Activated CD4-positive, alpha-beta T cell treated with anti-CD3 and anti-CD28 coated beads, Interleukin-2, amount 10 ng/mL, durations not matched to agents 7 days and 5 days (primary cell): ENCODE data around the gene INHBB. TPM values are rescaled to one million over a fixed set of nuclear protein-coding genes. Genes with fewer than 3 reads are reported as not detected.
"Not testable (repeated sequence)": the region's sequence is repeated elsewhere in the genome, so short reads cannot be mapped to it uniquely, and the experiment has no call there.

Experiments
- CTCF ChIA-PET: fragments of 350-600 bp; sonication (Branson Sonifier 250); formaldehyde crosslinking; loops from one replicate; lab custom pipeline; 2021; ENCODE audit warnings: antibody characterized with exemption; lab: Charles Lee
- POLR2A ChIA-PET: fragments of 350-600 bp; sonication (Branson Sonifier 250); formaldehyde crosslinking; loops from one replicate; lab custom pipeline; 2021; ENCODE audit warnings: antibody characterized with exemption; lab: Charles Lee
- DNase-seq: peaks from one replicate; pipeline ENCODE4 v3.0.0-alpha.2; 2020
- H3K27ac Mint-ChIP-seq: one replicate; pipeline ENCODE4 v1.8.0; 2021; ENCODE audit warnings: mild to moderate bottlenecking, moderate library complexity, mixed read lengths
- H3K27me3 Mint-ChIP-seq: one replicate; pipeline ENCODE4 v1.8.0; 2021; ENCODE audit warnings: mixed read lengths
- H3K36me3 Mint-ChIP-seq: one replicate; pipeline ENCODE4 v1.8.0; 2021; ENCODE audit warnings: low read depth, mixed read lengths
- H3K4me1 Mint-ChIP-seq: one replicate; pipeline ENCODE4 v1.8.0; 2021; ENCODE audit warnings: mixed read lengths
- H3K4me3 Mint-ChIP-seq: one replicate; pipeline ENCODE4 v1.8.0; 2021; ENCODE audit warnings: mild to moderate bottlenecking, moderate library complexity, mixed read lengths
- H3K9me3 Mint-ChIP-seq: one replicate; pipeline ENCODE4 v1.8.0; 2021; ENCODE audit warnings: mixed read lengths
- total RNA-seq, 2 experiments: library from RNA; stranded (reverse); gene quantifications; one replicate each; pipeline ENCODE4 v1.2.3, GENCODE V29; 2021

Gene INHBB
- total RNA-seq, 2 experiments from 2014 or later: not detected

- Mint-ChIP-seq H3K4me3 (no peak overlapping the region), H3K4me1 (no peaks in the 10 kb centered on the region), H3K36me3 (no peaks in the 10 kb centered on the region), H3K27me3 (peaks cover 2% of the 10 kb centered on the region), H3K9me3 (no peaks in the 10 kb centered on the region), H3K27ac (no peak overlapping the region)
- no peak for DNase-seq
- POLR2A ChIA-PET: interaction anchor here (0.7 kb wide), 1 partner anchor 624 kb away, joined by 3 read pairs; the partner anchor contains the start of gene PTPN4
- CTCF ChIA-PET: no interaction called here
Measured at GRCh38 chr2:120383191-120383590, 37.3 kb downstream of the INHBB start.

GRCh38 chr2:120383631-120384340, 37.9 kb downstream of the INHBB start:
- DNase-seq: no peak
- CTCF ChIA-PET: no interaction called here
- no peaks in the 10 kb centered on the region for H3K9me3 Mint-ChIP-seq
- no peak overlapping the region for H3K4me3 Mint-ChIP-seq
- no peaks in the 10 kb centered on the region for H3K4me1 Mint-ChIP-seq
- no peak overlapping the region for H3K27ac Mint-ChIP-seq
- no peaks in the 10 kb centered on the region for H3K36me3 Mint-ChIP-seq
- peaks cover 2% of the 10 kb centered on the region for H3K27me3 Mint-ChIP-seq
- POLR2A ChIA-PET: interaction anchor here (0.7 kb wide), 1 partner anchor 624 kb away, joined by 3 read pairs; the partner anchor contains the start of gene PTPN4

- POLR2A ChIA-PET: no interaction called here
- no peaks in the 10 kb centered on the region for H3K9me3 Mint-ChIP-seq
- no peak for DNase-seq
- H3K36me3 Mint-ChIP-seq: no peaks in the 10 kb centered on the region
- no peak overlapping the region for H3K27ac Mint-ChIP-seq
- no peaks in the 10 kb centered on the region for H3K4me1 Mint-ChIP-seq
- H3K27me3 Mint-ChIP-seq: peaks cover 2% of the 10 kb centered on the region
- CTCF ChIA-PET: no interaction called here
- H3K4me3 Mint-ChIP-seq: no peak overlapping the region
Measured at GRCh38 chr2:120384486-120385354, 38.8 kb downstream of the INHBB start.

- Mint-ChIP-seq H3K27me3 (peaks cover 2% of the 10 kb centered on the region), H3K9me3 (no peaks in the 10 kb centered on the region), H3K27ac (no peak overlapping the region), H3K4me1 (no peaks in the 10 kb centered on the region), H3K4me3 (no peak overlapping the region), H3K36me3 (no peaks in the 10 kb centered on the region)
- no peak for DNase-seq
- ChIA-PET POLR2A (no interaction called here), CTCF (interaction anchor here (0.6 kb wide), 1 partner anchor 15 kb away, joined by 3 read pairs; no protein-coding TSS in a partner anchor)
Measured at GRCh38 chr2:120385355-120386127, 39.6 kb downstream of the INHBB start.

- CTCF ChIA-PET: no interaction called here
- no peak for DNase-seq
Measured at GRCh38 chr2:120388222-120389035, 42.5 kb downstream of the INHBB start.

GRCh38 chr2:120389036-120389391, 43.1 kb downstream of the INHBB start:
- Mint-ChIP-seq H3K27me3 (no peaks in the 10 kb centered on the region), H3K9me3 (no peaks in the 10 kb centered on the region), H3K27ac (no peak overlapping the region), H3K36me3 (no peaks in the 10 kb centered on the region), H3K4me3 (no peak overlapping the region), H3K4me1 (no peaks in the 10 kb centered on the region)
- no peak for DNase-seq
- ChIA-PET CTCF (no interaction called here), POLR2A (no interaction called here)

More at GRCh38 chr2:120388222-120389035, 42.5 kb downstream of the INHBB start:
- no peak overlapping the region for H3K4me3 Mint-ChIP-seq
- H3K36me3 Mint-ChIP-seq: no peaks in the 10 kb centered on the region
- H3K27me3 Mint-ChIP-seq: no peaks in the 10 kb centered on the region
- no peak overlapping the region for H3K27ac Mint-ChIP-seq
- H3K9me3 Mint-ChIP-seq: no peaks in the 10 kb centered on the region
- POLR2A ChIA-PET: no interaction called here
- H3K4me1 Mint-ChIP-seq: no peaks in the 10 kb centered on the region

GRCh38 chr2:120390381-120391055, 44.6 kb downstream of the INHBB start:
- Mint-ChIP-seq H3K36me3 (no peaks in the 10 kb centered on the region), H3K27me3 (no peaks in the 10 kb centered on the region), H3K9me3 (no peaks in the 10 kb centered on the region), H3K4me1 (no peaks in the 10 kb centered on the region), H3K4me3 (no peak overlapping the region), H3K27ac (no peak overlapping the region)
- ChIA-PET CTCF (no interaction called here), POLR2A (no interaction called here)
- DNase-seq: no peak

GRCh38 chr2:120391382-120391781, 45.4 kb downstream of the INHBB start:
- H3K4me3 Mint-ChIP-seq, H3K4me1 Mint-ChIP-seq, H3K36me3 Mint-ChIP-seq, H3K27ac Mint-ChIP-seq, CTCF ChIA-PET, POLR2A ChIA-PET, H3K9me3 Mint-ChIP-seq, H3K27me3 Mint-ChIP-seq, DNase-seq: not testable (repeated sequence)

GRCh38 chr2:120391911-120392665, 46.2 kb downstream of the INHBB start:
- Mint-ChIP-seq H3K36me3 (no peaks in the 10 kb centered on the region), H3K9me3 (no peaks in the 10 kb centered on the region), H3K27me3 (no peaks in the 10 kb centered on the region), H3K27ac (no peak overlapping the region), H3K4me1 (no peaks in the 10 kb centered on the region), H3K4me3 (no peak overlapping the region)
- DNase-seq: no peak
- CTCF ChIA-PET: interaction anchor here (0.8 kb wide), 1 partner anchor 12 kb away, joined by 3 read pairs; no protein-coding TSS in a partner anchor
- POLR2A ChIA-PET: no interaction called here

- H3K27ac Mint-ChIP-seq: no peak overlapping the region
- no peaks in the 10 kb centered on the region for H3K27me3 Mint-ChIP-seq
- ChIA-PET CTCF (interaction anchor here (0.8 kb wide), 1 partner anchor 13 kb away, joined by 3 read pairs; no protein-coding TSS in a partner anchor), POLR2A (no interaction called here)
- no peak for DNase-seq
- H3K9me3 Mint-ChIP-seq: no peaks in the 10 kb centered on the region
- no peaks in the 10 kb centered on the region for H3K4me1 Mint-ChIP-seq
- H3K4me3 Mint-ChIP-seq: no peak overlapping the region
- H3K36me3 Mint-ChIP-seq: no peaks in the 10 kb centered on the region
Measured at GRCh38 chr2:120392923-120393322, 47.0 kb downstream of the INHBB start.

GRCh38 chr2:120393456-120393855, 47.5 kb downstream of the INHBB start:
- POLR2A ChIA-PET: no interaction called here
- no peak for DNase-seq
- Mint-ChIP-seq H3K36me3 (no peaks in the 10 kb centered on the region), H3K4me3 (no peak overlapping the region), H3K27me3 (no peaks in the 10 kb centered on the region), H3K27ac (no peak overlapping the region), H3K9me3 (no peaks in the 10 kb centered on the region), H3K4me1 (no peaks in the 10 kb centered on the region)
- CTCF ChIA-PET: no interaction called here
